RWPE1 (cell line): Measurements from ENCODE around the gene STK33.

ENCODE experiments used
- CTCF ChIA-PET: fragments of 350-600 bp; sonication (Branson Sonifier 250); formaldehyde crosslinking; extraction: SDS; loops from one replicate; lab custom pipeline; 2021; lab: Yijun Ruan, JAX
- POLR2A ChIA-PET: fragments of 400-600 bp; formaldehyde crosslinking; extraction: SDS; loops from one replicate; lab custom pipeline; 2020; ENCODE audit warnings: antibody characterized with exemption; ENCODE audit not compliant: low non-redundant PET; lab: Yijun Ruan, JAX
- DNase-seq: peaks from one replicate; pipeline ENCODE4 v3.0.0; 2012; ENCODE audit warnings: low spot score
- H3K27ac ChIP-seq: fragments of 450-650 bp; 2 replicates; pipeline ENCODE4 v1.5.1; 2017
- TF ChIP-seq, protein P1 (sequence below): fragments of 450-650 bp; conservative IDR thresholded peaks from 2 replicates; pipeline ENCODE4 v1.5.1; 2017; ENCODE audit warnings: low read depth, mild to moderate bottlenecking

STK33 gene

GRCh38 chr11:8344346-8344745 is 249.7 kb downstream of the STK33 start:
- POLR2A ChIA-PET: no interaction called here
- CTCF ChIA-PET: interaction anchor here (1.6 kb wide), 1 partner anchor 12 kb away, joined by 3 read pairs; no protein-coding TSS in a partner anchor

DNA sequence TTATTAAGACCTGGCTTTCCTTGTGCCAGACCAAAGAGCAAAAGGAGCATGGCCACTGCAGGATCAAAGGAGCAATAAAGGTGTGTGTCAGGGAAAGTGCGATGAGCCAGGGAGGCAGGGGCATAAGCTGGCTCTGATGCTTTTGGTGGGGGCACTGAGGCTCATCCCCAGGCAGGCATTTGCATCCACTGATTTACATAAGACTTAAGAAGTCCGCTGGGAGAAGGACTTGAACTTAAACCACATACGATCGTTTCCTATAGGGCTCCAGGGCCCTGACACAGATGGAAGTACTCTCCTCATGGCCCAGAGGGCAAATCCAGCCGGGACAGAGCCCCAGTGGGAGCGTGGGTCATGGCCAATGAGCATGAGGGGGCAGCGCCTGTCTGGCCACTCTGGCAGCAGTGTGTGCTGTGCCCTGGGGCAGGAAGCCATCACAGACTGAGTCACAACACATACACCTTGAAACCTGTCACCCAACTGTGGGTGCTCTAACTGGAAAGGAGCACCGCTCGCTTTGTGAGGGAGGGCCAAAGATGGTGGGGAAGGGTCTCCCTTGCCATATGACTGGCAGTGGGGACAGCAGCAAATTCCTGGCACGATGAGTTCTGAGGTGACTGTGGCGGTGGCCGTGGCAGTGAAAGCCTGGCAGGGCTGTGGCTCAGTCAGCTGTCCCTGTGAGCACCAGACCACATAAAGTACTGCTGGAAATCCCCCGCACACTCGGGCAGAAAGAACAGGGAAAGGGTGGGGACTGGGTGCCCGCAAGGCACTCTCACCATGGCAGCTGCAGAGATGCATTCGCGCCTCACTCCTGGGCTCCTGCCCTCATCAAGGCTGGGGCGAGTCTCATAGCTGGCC is 251.0 kb downstream of the STK33 start:
- ChIA-PET POLR2A (no interaction called here), CTCF (interaction anchor here (0.6 to 1.6 kb wide), 3 partner anchors 13 to 884 kb away, joined by 3 to 7 read pairs (median 3); no protein-coding TSS in a partner anchor)
- no peak for DNase-seq
- no peak overlapping the region for H3K27ac ChIP-seq
- TF ChIP-seq, protein P1, sequence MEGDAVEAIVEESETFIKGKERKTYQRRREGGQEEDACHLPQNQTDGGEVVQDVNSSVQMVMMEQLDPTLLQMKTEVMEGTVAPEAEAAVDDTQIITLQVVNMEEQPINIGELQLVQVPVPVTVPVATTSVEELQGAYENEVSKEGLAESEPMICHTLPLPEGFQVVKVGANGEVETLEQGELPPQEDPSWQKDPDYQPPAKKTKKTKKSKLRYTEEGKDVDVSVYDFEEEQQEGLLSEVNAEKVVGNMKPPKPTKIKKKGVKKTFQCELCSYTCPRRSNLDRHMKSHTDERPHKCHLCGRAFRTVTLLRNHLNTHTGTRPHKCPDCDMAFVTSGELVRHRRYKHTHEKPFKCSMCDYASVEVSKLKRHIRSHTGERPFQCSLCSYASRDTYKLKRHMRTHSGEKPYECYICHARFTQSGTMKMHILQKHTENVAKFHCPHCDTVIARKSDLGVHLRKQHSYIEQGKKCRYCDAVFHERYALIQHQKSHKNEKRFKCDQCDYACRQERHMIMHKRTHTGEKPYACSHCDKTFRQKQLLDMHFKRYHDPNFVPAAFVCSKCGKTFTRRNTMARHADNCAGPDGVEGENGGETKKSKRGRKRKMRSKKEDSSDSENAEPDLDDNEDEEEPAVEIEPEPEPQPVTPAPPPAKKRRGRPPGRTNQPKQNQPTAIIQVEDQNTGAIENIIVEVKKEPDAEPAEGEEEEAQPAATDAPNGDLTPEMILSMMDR: no peak

More at GRCh38 chr11:8344346-8344745, 249.7 kb downstream of the STK33 start:
- DNase-seq: no peak
- H3K27ac ChIP-seq: no peak overlapping the region
- TF ChIP-seq, protein P1: no peak

GRCh38 chr11:8341996-8342395 is 252.0 kb downstream of the STK33 start:
- H3K27ac ChIP-seq: no peak overlapping the region
- TF ChIP-seq, protein P1: no peak
- POLR2A ChIA-PET: no interaction called here
- CTCF ChIA-PET: no interaction called here
- DNase-seq: no peak
